HL-60/S4 treated with retinoic acid at 250 ng/mL for 4 days and 3 days (cell line): Measurements from ENCODE around the gene CAMK1D.
"Not testable (repeated sequence)": the region's sequence is repeated elsewhere in the genome, so short reads cannot be mapped to it uniquely, and the experiment has no call there.

Experiments
- in situ Hi-C: fragments of 300-500 bp; cut with MboI; formaldehyde crosslinking; loops from 2 replicates; pipeline ENCODE4 v1.7.0; 2022; ENCODE audit warnings: low sequenced_read_pairs

Gene CAMK1D

GRCh38 chr10:12834116-12834665 is 484.8 kb downstream of the CAMK1D start:
- in situ Hi-C loops: no loop called here

- in situ Hi-C loops: no loop called here
These were observed 485.4 kb downstream of the CAMK1D start for GRCh38 chr10:12834721-12835120.

DNA sequence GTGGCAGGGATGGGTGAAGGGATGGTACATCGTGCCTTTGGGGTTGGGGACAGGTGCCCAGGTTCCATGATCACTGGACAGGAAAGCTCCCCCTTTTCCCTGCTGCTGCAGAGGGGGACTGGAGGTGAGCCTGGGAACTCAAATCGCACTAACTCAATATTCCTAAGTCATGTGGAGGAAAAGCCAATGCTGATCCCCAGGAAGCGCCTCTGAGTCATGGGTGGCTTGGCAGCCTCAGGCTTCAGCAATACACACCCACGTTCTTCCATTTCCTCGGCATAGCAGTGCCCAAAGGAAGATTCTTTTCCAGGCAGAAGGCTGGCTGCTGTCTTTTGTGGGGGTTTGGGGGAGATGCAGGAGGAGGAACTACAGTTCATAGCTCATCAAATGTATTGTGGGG is 486.4 kb downstream of the CAMK1D start:
- in situ Hi-C loops: no loop called here

- in situ Hi-C loops: no loop called here
These were observed 489.0 kb downstream of the CAMK1D start for GRCh38 chr10:12838366-12838765.

GRCh38 chr10:12838995-12839927 is 489.9 kb downstream of the CAMK1D start:
- in situ Hi-C loops: no loop called here

- in situ Hi-C loops: no loop called here
These were observed 490.7 kb downstream of the CAMK1D start for GRCh38 chr10:12839941-12840611.

- in situ Hi-C loops: no loop called here
These were observed 492.1 kb downstream of the CAMK1D start for GRCh38 chr10:12841426-12841825.

- in situ Hi-C loops: no loop called here
These were observed 492.5 kb downstream of the CAMK1D start for GRCh38 chr10:12841826-12842225.

DNA sequence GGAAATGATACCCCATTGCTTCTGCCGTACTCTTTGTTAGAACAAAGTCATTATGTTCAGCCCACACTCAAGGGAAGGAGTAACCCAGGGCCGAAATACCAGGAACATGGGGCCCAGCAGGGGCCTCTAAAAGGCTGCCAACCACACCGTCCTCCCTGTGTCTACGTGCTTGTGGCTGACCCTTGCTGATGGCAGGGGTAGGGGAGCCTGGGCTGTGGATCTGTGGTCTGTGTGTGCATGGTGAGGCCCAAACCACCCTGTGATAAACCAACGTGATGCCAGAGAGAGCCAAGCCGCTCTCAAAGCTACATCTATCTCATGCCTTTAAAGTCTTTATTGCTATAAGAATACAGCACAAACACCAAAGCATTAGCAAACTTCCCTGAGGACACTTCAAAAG is 493.0 kb downstream of the CAMK1D start:
- in situ Hi-C loops: no loop called here

GRCh38 chr10:12843296-12843945 is 494.1 kb downstream of the CAMK1D start:
- in situ Hi-C loops: no loop called here

- in situ Hi-C loops: no loop called here
These were observed 495.6 kb downstream of the CAMK1D start for GRCh38 chr10:12844811-12845483.

DNA sequence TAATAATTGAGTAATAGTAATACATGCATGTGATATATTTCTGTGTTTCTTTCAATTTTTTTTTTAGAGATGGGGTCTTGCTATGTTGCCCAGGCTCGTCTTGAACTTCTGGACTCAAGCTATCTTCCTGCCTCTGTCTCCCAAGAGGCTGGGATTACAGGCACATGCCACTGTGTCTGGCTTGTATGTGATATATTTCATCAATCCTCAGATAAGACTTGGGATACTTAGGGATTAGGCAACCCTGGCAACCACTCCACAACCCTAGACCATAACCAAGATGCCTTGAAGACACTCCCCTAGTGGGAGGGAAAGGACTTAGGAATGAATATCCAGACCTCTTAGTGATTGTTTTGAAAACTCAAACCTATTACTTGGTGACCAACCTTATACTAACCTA is 497.4 kb downstream of the CAMK1D start:
- in situ Hi-C loops: no loop called here

GRCh38 chr10:12847361-12847975 is 498.1 kb downstream of the CAMK1D start:
- in situ Hi-C loops: no loop called here

DNA sequence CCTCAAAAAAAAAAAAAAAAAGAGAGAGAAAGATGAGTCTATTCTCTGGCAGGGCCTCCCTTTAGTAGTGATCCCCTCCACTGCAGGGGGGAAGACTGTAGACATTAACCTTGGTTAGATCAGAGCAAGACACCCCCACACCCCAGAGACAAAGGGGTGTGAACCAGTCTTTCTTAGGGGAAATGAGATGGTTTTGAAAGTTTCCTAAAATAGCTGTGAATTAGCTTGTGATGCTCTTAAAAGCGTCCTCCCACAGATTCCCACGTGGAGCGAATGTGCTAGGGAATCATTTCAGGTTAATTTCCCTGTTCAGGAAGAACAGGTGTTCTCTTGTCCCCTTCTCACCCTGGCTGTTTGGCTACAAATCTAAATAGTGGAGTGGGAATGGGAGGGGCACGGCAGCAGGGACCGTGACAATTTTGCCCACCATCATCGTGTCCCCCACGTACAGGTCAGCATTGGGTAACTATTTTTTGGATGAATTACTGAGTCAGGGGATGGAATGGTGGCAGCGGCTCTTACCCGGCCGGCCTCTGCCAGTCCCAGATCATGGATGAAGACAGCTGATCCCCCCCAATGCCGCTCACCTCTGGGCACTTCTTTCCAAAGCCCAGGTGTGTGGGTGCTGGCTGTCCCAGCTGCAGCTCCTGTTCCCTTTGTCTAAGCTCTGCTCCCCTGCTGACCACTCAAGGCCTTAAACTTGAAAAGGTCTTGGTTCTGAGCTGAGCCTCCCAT is 499.3 kb downstream of the CAMK1D start:
- in situ Hi-C loops: no loop called here

DNA sequence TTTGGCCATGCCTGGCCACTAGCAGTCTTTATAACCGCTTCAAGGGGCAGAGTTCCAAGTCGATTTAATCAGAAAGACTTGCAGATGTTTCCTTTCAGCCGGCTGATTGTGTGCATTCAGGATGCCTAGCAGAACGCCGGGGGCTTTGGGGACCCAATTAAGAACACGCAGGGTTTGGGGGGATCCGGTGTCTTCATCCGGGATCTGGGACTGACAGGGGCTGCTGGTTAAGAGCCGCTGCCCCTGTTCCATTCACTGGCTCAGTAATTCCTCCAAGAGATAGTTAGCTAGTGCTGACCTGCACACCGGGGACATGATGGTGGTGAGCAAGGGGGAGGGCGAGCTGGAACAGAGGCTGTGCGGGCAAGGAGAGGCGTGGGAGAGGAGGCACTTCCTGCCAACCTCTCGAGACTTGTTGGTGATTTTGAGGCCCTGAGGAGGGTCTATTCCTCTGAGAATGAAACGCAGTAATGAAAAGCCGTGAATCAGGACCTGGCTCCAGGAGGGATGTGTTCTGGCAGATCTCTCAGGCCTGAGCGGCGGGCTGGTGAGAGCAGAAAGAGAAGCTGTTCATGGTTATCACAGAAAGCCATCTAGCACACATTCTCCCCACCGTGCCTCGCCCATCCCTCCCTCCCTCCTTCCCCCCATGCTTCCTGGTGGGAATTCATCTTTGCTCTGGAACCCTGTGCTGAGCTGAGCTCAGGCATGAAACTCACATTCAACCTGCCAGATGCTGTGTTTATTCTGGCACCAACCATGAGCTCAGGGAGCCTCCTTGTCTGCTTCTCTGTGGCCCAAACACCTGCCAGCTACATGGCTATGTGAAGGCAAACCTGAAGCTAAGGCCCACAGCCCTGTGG is 500.2 kb downstream of the CAMK1D start:
- in situ Hi-C loops: no loop called here

DNA sequence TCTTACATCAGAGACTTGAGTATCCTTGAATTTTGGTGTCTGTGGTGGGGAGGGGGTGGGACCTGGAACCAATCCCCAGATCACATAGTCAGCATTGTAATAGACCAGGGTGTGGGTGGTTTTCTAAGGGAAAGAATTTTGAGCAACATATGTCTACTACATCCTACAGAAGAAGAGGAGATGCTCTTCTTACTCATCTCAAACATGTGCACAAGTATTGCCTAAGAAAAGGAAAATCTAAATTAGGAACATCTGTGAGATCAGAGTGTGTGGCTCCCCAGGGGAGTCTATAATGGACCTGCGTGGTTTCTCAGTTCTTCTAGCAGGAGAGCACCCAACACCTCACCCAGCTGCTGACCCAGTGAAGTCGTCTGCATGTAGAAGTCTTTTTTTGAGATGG is 503.3 kb downstream of the CAMK1D start:
- in situ Hi-C loops: no loop called here

GRCh38 chr10:12854988-12855387 is 505.6 kb downstream of the CAMK1D start:
- in situ Hi-C loops: no loop called here

DNA sequence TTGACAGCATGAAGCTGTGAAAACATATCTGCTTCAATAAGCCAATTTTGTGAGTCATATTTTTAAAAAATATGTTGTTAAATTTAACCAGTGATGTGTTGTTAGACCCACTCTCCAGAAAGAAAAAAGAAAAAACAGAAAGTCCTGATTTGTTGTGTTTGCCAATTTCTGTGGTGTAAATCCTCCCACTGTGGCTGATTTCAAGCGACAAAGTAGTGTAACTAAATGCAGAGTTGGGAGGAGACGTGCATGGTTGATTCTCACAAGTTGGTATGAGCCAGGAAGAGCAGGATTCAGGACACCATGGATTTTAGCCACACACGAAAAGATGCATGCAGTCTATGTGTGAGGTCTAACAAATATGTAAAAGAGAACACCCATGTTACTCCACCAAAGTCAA is 513.1 kb downstream of the CAMK1D start:
- in situ Hi-C loops: no loop called here

- in situ Hi-C loops: not testable (repeated sequence)
These were observed 516.2 kb downstream of the CAMK1D start for GRCh38 chr10:12865515-12865914.
